GM21737 (cell line): ENCODE results near the gene PARD3.

ENCODE experiments used
- ATAC-seq: cut with Tn5 transposase; IDR thresholded peaks from one replicate; pipeline ENCODE4 v1.9.1; 2021; ENCODE audit warnings: mild to moderate bottlenecking, moderate library complexity; ENCODE audit not compliant: unreplicated experiment

PARD3 gene

GRCh38 chr10:34825414-34825813, 10.3 kb upstream of the PARD3 start:
- no peak for ATAC-seq

GRCh38 chr10:34824870-34825269, 9.8 kb upstream of the PARD3 start:
- no peak for ATAC-seq

GRCh38 chr10:34821587-34822585, 6.8 kb upstream of the PARD3 start:
- no peak for ATAC-seq

GRCh38 chr10:34817586-34817985, 2.5 kb upstream of the PARD3 start:
- ATAC-seq, result no peak

- ATAC-seq, result no peak
Measured at GRCh38 chr10:34817054-34817453, 2.0 kb upstream of the PARD3 start.

GRCh38 chr10:34816501-34817002, 1.5 kb upstream of the PARD3 start:
- no peak for ATAC-seq

- no peak for ATAC-seq
Measured at GRCh38 chr10:34816085-34816496, 995 bp upstream of the PARD3 start.

- ATAC-seq, result peak; percentile 22
Measured at GRCh38 chr10:34814913-34815184, 247 bp downstream of the PARD3 start.

GRCh38 chr10:34814223-34814912, 728 bp downstream of the PARD3 start:
- ATAC-seq, result peak; percentile 27

GRCh38 chr10:34813626-34814222, 1.4 kb downstream of the PARD3 start:
- no peak for ATAC-seq

- no peak for ATAC-seq
Measured at GRCh38 chr10:34812771-34813170, 2.3 kb downstream of the PARD3 start.

- no peak for ATAC-seq
Measured at GRCh38 chr10:34811968-34812514, 3.1 kb downstream of the PARD3 start.

- no peak for ATAC-seq
Measured at GRCh38 chr10:34811126-34811967, 3.7 kb downstream of the PARD3 start.

- ATAC-seq, result peak; percentile 19
Measured at GRCh38 chr10:34809796-34810195, 5.3 kb downstream of the PARD3 start.

GRCh38 chr10:34808801-34809745, 6.0 kb downstream of the PARD3 start:
- ATAC-seq, result peak; percentile 47

- no peak for ATAC-seq
Measured at GRCh38 chr10:34808336-34808735, 6.8 kb downstream of the PARD3 start.

GRCh38 chr10:34804306-34804705, 10.8 kb downstream of the PARD3 start:
- ATAC-seq, result no peak

- ATAC-seq, result no peak
Measured at GRCh38 chr10:34802692-34803091, 12.4 kb downstream of the PARD3 start.

- ATAC-seq, result no peak
Measured at GRCh38 chr10:34801097-34801733, 13.9 kb downstream of the PARD3 start.
